Activated CD4-positive, alpha-beta T cell treated with anti-CD3 and anti-CD28 coated beads, Interleukin-2, Interleukin-4, amounts not matched to agents 100 ng/mL and 50 ng/mL, durations not matched to agents 16 hours and 8 hours (primary cell): ENCODE data around the gene RPS15.

Experiments used
- DNase-seq: peaks from one replicate; pipeline ENCODE4 v3.0.0-alpha.2; 2020; ENCODE audit warnings: low spot score

RPS15 gene

DNA sequence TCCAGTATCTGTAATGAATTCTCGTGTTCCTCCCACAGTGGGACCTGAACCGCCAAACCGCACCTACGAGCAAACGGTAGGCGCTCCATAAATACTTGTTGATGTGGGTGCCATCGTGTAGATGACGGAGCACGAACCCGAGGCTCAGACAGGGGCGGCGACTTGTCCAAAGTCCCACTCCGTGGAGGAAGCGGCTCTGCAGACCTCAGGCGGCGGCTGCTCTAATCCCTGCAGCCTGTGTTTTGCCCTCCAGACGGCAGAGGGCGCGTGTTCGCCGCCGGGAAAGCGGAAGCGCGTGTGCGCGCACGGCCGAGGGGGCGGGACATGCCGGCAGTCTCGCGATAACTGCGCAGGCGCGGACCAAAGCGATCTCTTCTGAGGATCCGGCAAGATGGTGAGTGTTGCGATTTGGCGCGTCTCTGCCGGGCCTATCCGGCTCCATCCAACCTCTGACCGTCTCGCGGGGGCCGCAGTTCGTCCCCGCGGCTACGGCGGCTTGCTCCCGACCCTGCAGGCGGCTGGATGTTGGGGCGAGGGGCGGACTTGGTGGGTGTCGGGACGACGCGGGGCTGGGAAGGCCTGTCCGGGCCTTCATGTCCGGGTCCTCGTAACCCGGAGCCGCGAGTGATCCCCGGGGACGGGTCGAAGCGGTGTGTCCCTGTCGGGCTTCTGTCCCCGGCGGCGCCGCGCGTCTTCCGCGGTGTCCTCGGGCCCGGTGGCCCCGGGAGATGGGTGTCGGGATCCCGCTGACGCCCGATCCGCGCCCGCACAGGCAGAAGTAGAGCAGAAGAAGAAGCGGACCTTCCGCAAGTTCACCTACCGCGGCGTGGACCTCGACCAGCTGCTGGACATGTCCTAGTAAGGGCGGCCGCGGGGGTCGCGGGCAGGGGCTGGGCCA is at the start of gene RPS15:
TSS of gene RPS15 (plus strand) at position 362 of the 898 bp plus-strand sequence. CDS start at position 392, 30 bp downstream.
- DNase-seq = peak; percentile 97

DNA sequence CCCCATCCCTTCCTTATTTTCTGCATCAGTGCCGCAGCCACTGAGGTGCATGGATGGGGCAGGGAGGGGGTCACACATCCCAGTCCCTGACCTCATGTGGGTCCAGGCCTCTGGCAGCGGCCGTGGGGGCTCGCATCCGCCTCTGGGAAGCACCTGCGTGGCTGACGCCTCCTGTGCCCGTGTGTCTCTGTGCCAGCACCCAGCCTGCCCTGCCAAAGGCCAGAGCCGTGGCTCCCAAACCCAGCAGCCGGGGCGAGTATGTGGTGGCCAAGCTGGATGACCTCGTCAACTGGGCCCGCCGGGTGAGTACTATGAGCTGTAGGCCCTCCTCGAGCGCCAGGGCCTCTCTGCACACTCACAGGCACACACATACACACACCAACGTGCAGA is 49.6 kb upstream of the RPS15 start:
- no peak for DNase-seq

DNA sequence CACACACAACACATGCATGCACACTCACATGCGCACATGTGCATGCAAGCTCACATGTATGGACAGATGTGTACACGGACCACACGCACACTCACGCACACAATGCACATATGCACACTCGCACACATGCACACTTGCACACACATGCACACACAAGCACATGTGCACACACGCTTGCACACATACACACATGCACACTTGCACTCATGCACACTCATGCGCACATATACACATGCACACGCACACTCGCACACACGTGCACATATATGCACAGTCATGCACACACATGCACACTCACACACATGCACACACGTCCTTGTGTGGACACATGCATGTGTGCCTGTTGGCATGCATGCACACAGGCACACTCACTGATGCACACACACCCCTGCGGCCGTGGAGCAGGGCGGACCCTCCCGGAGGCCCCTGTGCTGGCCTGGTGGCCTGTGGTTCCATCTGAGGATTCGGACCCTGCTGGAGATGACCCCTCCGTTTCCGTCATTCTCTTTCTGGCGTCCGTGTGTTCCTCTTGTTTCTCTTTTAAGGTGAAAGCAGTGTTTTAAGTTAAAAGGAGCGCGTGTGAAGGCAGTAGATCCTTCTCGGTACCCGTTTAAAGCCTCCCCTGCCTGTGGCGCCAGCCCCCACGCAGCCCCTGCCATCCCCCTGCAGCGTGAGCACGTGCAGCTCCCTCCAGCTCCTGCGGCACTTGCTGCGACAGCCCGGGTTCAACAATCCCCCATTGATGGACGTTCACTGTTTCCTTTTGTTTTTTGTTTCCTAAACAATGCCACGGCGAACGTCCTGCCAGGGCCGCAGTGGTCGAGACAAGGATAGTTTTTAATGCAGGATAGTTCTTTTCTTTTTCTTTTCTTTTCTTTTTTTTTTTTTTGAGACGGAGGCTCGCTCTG is 48.9 kb upstream of the RPS15 start:
- no peak for DNase-seq

DNA sequence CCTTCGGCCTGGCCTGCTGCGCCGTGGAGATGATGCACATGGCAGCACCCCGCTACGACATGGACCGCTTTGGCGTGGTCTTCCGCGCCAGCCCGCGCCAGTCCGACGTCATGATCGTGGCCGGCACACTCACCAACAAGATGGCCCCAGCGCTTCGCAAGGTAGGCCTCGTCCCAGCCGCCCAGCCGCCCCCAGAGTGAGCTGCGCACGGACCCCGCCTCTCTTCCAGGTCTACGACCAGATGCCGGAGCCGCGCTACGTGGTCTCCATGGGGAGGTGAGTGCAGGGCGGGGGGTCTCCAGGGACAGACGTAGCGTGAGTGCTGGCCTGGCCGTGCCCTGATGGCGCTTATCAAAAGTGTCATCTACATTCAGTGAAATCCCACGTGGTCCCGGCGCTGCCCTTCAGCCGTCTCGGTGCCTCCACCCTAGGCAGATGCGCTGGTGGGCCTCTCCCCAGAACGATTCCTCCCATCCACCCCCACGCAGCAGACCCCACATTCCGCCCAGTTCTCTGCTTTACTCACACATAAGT is 47.2 kb upstream of the RPS15 start:
- no peak for DNase-seq

DNA sequence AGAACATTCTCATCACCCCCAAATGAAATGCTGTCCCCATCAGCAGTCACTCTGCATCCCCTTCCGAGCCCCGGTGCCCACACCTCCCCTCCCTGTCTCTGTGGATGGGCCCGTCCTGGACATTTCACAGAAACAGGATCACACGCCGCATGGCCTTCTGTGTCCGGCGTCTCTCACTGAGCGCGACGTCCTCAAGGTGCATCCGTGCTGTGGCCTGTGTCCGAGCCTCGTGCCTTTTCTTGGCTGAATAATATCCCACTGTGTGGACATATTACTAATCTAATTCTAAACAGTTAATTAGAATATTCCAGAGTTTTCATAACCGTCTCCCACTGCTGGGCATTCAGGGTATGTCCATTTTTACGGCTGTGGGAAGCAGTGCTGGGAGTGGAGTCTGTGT is 45.8 kb upstream of the RPS15 start:
- DNase-seq = no peak

DNA sequence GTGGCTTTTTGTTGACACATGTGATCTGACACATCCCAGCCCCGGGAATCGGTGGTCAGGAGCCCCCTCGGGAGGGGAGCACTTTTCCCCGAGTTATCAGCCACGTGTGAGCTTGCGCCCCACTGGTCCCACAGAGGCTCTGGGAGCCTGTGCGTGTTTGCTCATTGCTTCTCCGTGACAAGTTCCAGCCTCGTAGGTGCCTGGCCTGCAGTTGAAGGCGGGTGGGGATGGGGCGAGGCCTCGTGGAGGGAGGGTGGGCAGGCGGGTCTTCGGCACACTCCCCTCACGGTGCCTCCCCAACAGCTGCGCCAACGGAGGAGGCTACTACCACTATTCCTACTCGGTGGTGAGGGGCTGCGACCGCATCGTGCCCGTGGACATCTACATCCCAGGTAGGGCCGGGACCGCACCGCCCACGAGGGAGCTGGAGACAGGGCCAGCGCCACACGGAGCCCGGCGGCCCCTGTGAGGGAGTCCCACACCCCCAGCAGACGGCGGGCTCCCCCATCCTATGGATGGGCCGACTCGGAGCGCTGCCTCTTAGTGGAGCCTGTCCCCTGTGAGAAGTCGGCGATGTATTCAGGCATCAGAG is 45.2 kb upstream of the RPS15 start:
- no peak for DNase-seq

DNA sequence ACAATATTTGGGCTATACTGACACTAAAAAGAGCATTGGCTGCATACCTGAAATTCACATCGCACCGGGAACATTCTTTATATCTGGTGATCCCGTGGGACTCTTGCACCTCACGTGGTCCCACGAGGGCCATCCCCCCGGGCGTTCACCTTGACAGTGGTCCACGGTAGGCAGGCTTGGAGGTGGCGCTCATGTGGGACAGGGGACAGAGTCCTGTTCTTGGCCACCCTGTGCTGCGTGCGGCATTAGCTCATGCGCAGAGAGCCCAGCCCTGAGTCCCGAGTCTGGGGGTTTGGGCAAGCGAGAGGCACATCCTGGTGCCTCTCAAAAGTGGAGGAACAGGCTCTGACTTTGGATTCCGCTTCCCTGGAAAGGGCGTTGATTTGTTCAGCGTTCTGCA is 44.4 kb upstream of the RPS15 start:
- DNase-seq = no peak

DNA sequence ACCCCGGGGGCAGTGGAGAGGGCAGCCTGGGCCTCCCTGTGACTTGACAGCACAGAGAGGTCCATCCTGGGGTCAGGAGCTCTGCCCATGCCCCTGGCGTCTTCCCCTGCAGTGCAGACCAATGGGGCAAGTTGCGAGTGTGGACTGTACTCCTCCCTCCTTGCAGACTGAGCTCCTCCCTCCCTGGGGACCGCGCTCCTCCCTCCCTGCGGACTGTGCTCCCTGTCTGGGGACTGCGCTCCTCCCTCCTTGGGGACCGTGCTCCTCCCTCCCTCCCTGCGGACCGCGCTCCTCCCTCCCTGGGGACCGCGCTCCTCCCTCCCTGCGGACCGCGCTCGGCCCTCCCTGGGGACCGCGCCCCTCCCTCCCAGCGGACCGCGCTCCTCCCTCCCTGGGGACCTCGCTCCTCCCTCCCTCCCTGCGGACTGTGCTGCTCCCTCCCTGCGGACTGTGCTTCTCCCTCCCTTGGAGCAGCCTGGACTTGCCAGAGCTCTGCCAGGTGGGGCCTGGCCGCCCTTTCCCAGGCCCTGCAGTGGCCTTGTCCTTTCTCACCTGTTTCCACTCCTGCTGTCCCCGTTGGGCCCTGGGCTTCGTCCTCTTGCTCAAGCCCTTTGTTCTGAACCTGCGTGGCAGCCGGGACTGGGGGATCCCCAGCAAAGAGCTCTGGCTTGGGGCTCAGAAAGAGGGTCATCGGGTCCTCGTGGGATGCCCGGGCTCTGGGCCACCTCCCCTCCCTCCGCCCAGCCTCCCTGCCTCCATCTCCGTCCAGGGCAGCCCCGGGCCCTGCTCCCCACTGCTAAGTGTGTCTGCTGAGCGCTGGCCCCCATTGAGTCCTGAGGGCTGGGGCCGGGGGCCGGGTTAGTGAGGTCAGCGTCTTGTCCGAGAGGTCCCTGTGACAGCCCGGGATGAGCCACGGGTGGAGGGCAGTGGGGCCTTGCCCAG is 43.7 kb upstream of the RPS15 start:
- no peak for DNase-seq

DNA sequence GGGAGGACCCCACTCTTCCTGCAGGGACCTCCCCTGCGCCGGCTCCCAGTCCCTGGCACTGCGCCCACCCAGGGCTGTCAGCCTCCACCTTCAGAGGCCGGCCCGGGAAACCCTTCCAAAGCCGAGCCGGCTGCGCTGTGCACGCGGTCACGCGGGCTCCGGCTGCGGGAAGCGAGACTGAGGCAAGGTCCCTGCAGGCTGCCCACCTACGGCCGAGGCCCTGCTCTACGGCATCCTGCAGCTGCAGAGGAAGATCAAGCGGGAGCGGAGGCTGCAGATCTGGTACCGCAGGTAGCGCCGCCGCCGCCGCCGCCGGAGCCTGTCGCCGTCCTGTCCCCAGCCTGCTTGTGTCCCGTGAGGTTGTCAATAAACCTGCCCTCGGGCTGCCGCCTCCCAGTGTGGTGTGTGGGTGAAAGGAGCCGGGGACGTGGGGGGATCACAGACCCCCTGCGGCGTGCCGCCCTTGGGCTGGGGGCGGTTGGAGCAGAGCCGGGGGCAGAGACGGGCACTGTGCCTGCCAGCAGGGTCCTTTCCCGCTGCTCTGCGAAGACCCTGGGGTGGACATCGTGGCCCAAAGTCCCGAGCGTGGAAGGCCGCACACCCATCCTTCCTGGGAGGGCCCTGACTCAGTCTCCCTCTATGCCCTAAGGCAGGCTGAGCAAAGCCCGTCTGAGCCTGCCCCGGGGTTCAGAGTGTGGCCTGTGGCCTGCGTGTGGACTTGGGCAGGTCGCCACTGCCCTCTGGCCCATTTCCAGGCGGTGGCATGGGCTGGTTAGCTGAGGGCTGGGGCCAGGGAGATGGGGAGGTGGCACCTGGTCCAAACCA is 42.8 kb upstream of the RPS15 start:
- no peak for DNase-seq

DNA sequence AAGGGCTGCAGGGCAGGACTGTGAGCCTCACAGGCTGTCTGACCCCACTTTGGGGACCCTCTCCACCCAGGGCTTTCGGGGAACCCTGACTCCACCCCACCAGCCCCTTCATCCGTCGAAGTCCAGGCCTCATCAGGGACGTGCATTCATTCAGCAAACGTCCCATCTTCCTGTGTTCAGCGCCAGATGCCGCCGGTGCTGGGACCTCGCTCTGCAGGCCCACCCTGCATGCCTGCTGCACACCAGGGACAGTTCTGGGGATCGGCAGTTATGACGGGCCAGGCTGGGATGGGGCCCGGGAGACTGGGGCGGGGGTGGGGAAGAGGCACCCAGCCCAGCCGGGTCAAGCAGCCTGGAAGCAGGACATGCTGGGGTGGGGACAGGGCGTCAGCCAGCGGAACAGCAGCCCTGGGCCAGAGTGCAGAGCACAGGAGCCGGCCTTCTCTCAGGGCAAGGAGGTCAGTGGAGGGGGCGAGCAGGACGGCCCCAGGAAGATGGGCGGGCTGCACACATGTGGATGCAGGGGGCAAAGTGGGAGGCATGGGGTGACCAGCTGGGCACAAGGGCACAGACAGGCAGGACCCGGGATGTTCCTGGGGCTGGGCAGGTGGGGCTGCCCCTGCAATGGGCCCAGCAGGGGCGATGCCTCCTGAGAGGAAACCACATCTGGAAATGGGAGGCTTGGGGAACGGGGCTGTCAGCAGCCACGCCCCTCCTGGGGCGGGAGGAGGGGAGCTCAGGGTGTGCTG is 42.0 kb upstream of the RPS15 start:
- DNase-seq = no peak

DNA sequence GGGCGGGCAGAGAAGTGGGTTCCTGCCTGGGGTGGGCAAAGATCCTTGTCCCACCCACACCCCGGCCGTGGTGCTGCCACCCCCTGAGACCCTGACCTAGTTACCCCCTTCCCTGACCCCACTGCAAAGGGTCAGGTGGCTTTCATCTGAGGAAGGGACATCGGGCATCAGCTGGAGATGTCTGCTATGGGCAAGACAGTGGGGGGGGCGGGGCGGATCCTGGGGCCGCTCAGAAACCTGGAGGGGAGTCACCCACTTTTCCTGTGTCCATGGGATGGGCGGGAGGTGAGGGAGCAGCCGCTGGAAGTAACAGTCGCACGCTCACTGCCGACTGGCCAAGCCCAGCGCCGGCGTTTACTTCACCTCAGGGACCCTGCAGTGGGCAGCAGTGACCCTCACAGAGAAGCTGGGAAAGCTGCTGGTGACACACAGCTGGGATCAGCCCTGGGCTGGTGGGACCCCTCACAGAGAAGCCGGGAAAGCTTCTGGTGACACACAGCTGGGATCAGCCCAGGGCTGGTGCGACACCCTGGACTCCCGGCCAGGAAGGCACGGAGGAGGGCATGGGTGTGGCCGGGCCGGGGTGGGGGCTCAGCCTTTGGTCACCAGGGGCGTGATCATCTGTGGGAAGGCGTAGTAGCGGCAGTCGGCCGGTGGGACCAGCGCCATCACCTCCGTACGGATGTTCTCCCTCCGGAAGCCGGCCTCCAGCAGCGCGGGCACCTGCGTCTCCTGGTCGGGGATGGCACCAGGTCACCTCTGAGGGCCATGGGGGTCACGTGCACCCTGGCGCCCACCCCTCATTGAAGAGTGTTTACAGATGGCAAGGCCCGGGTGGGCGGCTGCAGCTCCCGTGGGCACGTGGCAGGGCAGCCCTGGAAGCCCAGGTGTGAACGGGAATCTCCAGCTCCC is 41.2 kb upstream of the RPS15 start:
- DNase-seq = no peak

DNA sequence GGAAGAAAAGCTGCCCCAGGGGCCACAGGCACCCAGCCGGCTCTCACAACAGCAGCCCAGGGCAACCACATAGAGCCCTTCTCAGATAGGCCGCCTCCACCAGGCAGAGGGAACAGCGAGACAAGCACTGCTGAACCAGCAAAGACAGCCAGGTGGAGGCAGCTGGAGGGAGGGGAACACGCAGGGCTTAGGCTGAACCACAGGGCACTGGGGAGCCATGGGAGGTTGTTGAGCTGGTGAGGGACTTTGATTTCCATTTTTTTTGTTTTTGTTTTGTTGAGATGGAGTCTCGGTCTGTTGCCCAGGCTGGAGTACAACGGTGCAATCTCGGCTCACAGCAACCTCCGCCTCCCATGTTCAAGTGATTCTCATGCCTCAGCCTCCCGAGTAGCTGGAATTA is 40.4 kb upstream of the RPS15 start:
- no peak for DNase-seq

DNA sequence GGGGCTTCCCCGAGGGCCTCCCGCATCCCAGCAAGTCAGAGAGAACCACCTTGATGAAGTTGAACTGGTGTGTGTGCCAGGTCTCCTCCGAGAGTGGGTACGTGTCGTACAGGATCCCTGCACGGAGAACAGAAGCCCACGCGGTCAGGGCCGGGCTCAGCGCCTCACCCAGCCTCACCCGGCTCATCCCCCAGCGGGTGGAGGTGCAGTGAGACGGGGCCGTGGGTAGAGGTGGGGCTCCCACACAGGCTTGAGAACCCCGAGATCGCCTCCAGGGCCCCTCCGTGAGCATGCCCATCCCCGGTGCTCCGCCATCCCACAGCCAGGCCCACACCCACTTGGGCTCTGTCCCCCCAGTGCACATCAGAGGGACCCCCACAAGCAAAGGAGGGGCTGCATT is 39.1 kb upstream of the RPS15 start:
- no peak for DNase-seq

DNA sequence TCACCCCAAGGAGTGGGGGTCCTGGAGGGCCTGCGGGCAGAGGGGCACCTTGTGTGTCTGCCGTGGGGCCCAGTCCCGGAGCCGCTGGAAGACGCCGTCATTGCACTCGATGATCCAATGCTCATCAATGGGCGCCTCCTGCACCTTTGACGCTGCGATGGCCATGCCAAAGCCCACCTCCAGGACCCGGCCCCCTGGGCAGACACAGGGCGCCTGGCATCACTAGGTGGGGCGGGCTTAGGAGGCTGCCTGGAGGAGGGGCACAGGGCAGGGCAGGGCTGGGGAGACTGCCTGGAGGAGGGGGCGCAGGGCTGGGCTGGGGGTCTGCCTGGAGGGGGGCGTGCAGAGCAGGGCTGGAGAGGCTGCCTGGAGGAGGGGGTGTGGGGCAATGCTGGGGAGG is 38.5 kb upstream of the RPS15 start:
- no peak for DNase-seq

DNA sequence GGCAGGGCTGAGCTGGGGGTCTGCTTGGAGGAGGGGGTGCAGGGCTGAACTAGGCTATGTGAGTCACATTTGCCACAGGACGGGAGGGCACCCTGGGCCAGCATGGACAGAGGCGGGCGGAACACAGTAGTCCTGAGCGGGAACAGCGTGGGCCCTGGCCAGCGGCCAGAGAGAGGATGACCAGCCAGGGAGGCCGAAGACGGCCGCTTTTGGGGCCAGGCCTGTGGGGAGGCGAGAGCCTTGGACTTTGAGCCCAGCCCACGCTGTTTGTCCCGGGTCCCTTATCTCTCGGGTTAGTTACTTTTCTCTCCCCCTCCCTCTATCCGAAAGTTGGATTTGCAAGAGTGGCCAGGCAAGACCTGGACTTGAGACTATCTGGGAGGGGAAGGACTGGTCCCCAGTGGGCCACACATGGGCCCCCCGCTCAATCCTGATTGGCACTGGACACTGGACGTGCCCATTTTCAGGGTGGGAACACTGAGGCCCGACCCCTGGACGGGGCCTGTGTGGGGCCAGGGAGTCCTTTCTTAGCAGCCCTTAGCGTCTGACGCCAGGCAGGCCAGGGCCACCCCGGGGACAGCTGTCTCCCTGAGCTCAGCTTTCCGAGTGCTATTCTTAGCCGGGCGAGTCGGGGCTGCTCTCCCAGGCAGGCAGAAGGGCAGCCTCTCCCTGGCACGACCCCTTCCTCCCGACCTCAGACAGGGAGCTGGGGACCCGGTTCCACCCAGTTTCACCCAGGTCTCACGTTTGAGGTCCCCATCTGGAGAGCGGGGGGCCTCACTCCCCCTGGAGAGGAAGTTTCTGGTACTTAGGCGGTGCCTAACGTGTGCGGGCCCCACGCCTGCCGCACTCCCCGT is 37.7 kb upstream of the RPS15 start:
- no peak for DNase-seq

DNA sequence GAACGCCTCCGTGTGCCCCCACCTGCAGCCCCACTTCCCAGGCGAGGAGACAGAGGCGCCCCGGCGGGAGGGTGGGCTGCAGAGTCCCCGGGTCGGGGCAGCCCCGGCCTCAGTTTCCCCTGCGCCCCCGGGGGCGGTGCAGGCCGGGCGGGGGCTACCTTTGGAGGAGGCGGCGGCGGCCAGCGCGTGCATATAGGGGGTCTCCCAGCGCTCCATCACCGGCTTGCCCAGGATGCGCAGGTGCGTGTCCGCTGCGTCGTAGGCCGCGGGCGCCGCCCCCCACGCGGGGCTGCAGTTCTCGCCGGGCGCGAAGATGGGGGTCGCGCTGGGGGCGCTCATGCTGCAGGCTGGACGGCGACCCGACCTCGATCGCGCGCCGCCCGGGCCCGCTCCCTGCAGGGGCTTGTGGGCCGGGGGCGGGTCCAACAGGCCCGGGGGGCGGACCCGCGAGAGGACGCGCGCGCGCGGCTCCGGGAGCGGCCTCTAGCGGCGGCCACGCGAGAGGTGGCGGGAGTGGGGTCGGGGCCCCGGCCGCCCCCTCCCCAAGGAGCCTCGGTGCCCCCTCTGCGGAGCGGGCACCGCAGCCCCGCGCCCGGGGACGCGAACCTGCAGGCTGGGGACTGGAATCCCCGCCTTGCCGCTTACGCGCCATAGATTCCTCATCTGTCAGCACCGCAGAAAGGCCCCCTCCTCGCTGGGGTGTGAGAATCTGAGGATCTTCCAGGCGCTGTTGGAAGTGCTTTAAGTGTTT is 36.9 kb upstream of the RPS15 start, which contains the start of gene GAMT:
TSS of gene GAMT (minus strand) at position 405 of the 751 bp plus-strand sequence. CDS start at position 339, 66 bp downstream.
- peak; percentile 47 for DNase-seq

DNA sequence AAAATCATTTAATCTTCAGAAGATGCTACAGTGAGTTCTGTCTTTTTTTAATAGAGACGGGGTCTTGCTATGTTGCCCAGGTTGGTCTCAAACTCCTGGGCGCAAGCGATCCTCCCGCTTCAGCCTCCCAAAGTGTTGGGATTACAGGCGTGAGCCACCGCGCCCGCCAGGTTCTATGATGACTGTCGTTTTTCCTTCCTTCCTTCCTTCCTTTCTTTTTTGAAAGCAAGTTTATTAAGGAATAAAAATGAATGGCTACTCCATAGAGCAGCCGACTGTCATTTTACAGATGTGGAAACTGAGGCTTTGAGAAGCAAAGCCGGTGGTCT is 36.3 kb upstream of the RPS15 start:
- no peak for DNase-seq
